Vagina (tissue), 2 donors: ENCODE measurements around the gene ALS2CL. TPM values are rescaled to one million over a fixed set of nuclear protein-coding genes. Genes with fewer than 3 reads are reported as not detected.

Experiments used
- DNase-seq, 2 donors: peaks; one replicate each; pipeline ENCODE4 v3.0.0-alpha.2; 2017; ENCODE audit errors: extremely low spot score in 2 of 2
- H3K27ac ChIP-seq: fragments of 200-600 bp; sonication (generic); one replicate; pipeline ENCODE4 v1.5.1; 2019
- H3K27me3 ChIP-seq: fragments of 200-600 bp; sonication (generic); one replicate; pipeline ENCODE4 v1.5.1; 2019
- H3K36me3 ChIP-seq, 2 donors: fragments of 200-600 bp; sonication (generic); one replicate each; pipeline ENCODE4 v1.5.1; 2017 to 2019
- H3K4me1 ChIP-seq: fragments of 200-600 bp; sonication (generic); one replicate; pipeline ENCODE4 v1.5.1; 2019
- H3K4me3 ChIP-seq, 2 donors: fragments of 200-600 bp; sonication (generic); 1 replicate in 1 of 2; 2 replicates in 1 of 2; pipeline ENCODE4 v1.5.1; 2016 to 2019
- H3K9me3 ChIP-seq: fragments of 200-600 bp; sonication (generic); one replicate; pipeline ENCODE4 v1.5.1; 2019
- CTCF ChIP-seq, 3 experiments: fragments of 450-650 bp in 2 of 3; fragments of 200-600 bp in 1 of 3; sonication (generic) in 1 of 3; IDR thresholded peaks; one replicate each; pipeline ENCODE4 v1.5.1; 2017 to 2019; ENCODE audit warnings: antibody characterized with exemption in 3 of 3, mild to moderate bottlenecking in 2 of 3, moderate library complexity in 2 of 3
- POLR2A ChIP-seq, 2 donors: fragments of 450-650 bp; IDR thresholded peaks; one replicate each; pipeline ENCODE4 v1.6.1; 2017; ENCODE audit warnings: antibody characterized with exemption in 2 of 2, mild to moderate bottlenecking in 2 of 2, moderate library complexity in 2 of 2
- POLR2AphosphoS5 ChIP-seq, 2 donors: sonication (generic); formaldehyde crosslinking; IDR thresholded peaks; one replicate each; pipeline ENCODE4 v1.9.0; 2017; ENCODE audit warnings: antibody characterized with exemption in 2 of 2, mild to moderate bottlenecking in 2 of 2, low read depth in 1 of 2; ENCODE audit not compliant: insufficient read depth in 1 of 2
- intact Hi-C: fragments of 100-400 bp; cut with DNase I; formaldehyde crosslinking; loops from one replicate; pipeline ENCODE4 v1.15.1; 2023
- total RNA-seq: library from RNA; depleted of rRNA; stranded (reverse); fragments of >200 nt; gene quantifications from one replicate; pipeline ENCODE4 v1.2.3, GENCODE V29; 2016

ALS2CL gene
- total RNA-seq, 1 donor from 2014 or later, result 134 TPM

DNA sequence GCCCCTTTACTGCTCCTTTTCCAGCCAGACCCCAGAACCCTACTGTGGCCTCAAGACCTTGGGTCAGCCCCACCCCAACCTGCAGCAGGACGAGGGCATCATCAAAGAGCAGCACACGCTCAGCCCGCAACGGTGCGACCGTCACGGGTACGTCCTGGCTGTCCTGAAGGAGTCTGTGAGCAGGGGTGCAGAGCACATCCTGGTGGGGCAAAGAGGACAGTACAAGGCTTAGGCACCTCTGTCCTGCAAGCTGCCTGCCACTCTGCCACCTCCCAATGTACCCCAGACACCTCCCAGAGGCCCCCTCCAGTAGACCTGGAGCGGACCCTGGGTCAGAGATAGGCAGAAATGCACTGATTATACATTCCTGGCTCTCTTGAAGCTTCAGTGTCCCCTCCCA, 8.0 kb downstream of the ALS2CL start:
- Histone ChIP-seq H3K4me3 (no peak overlapping the region), H3K27me3 (no peaks in the 10 kb centered on the region), H3K27ac (no peak overlapping the region), H3K9me3 (no peaks in the 10 kb centered on the region), H3K36me3 (peaks cover 0 to 5% of the 10 kb centered on the region in 2 donors), H3K4me1 (peaks cover 6% of the 10 kb centered on the region)
- TF ChIP-seq CTCF (IDR thresholded peaks at IDR 0.05) (no peak), POLR2AphosphoS5 (IDR thresholded peaks at IDR 0.05; ENCODE audit: insufficient read depth in 1 of 2, low read depth in 1 of 2) (no peak), POLR2A (IDR thresholded peaks at IDR 0.05) (no peak)
- no peak for DNase-seq
- intact Hi-C loops, result no loop called here

DNA sequence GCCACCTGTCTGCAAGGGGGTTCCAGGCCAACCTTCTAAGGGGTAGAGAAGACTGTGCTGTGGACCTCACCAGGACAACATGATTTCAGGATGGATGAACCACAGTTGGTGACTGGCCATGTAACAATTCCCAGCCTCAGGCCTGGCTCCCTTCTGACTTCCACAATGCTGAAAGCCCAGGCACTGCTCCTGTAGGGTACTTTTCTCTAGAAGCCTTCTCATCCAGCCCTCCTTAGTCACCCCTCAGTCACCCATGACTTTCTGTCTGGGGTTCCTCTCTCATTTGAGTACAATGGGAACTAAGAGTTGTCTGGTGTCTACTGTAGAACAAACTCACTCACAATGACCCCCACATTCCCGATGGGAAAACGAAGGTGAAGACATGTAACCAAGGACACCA, 8.6 kb downstream of the ALS2CL start:
- no peak overlapping the region for H3K27ac ChIP-seq
- no peaks in the 10 kb centered on the region for H3K9me3 ChIP-seq
- H3K36me3 ChIP-seq, result peaks cover 0 to 5% of the 10 kb centered on the region in 2 donors
- intact Hi-C loops, result no loop called here
- TF ChIP-seq POLR2A (IDR thresholded peaks at IDR 0.05), result no peak
- no peak for TF ChIP-seq POLR2AphosphoS5 (IDR thresholded peaks at IDR 0.05; ENCODE audit: insufficient read depth in 1 of 2, low read depth in 1 of 2)
- no peak for TF ChIP-seq CTCF (IDR thresholded peaks at IDR 0.05)
- no peaks in the 10 kb centered on the region for H3K27me3 ChIP-seq
- no peak for DNase-seq
- H3K4me1 ChIP-seq, result peaks cover under 1% of the 10 kb centered on the region
- no peak overlapping the region for H3K4me3 ChIP-seq

- H3K4me3 ChIP-seq, result no peak overlapping the region
- peaks cover 0 to 5% of the 10 kb centered on the region in 2 donors for H3K36me3 ChIP-seq
- no peaks in the 10 kb centered on the region for H3K4me1 ChIP-seq
- no peak overlapping the region for H3K27ac ChIP-seq
- no peaks in the 10 kb centered on the region for H3K9me3 ChIP-seq
- intact Hi-C loops, result no loop called here
- H3K27me3 ChIP-seq, result no peaks in the 10 kb centered on the region
- TF ChIP-seq POLR2A (IDR thresholded peaks at IDR 0.05) (no peak), CTCF (IDR thresholded peaks at IDR 0.05) (no peak), POLR2AphosphoS5 (IDR thresholded peaks at IDR 0.05; ENCODE audit: insufficient read depth in 1 of 2, low read depth in 1 of 2) (no peak)
- no peak for DNase-seq
Observed at GRCh38 chr3:46682974-46683373, 10.5 kb downstream of the ALS2CL start.

GRCh38 chr3:46681856-46682540, 11.5 kb downstream of the ALS2CL start:
- no peak overlapping the region for H3K27ac ChIP-seq
- H3K4me3 ChIP-seq, result no peak overlapping the region
- no peaks in the 10 kb centered on the region for H3K9me3 ChIP-seq
- H3K27me3 ChIP-seq, result no peaks in the 10 kb centered on the region
- no peak for DNase-seq
- intact Hi-C loops, result no loop called here
- H3K4me1 ChIP-seq, result no peaks in the 10 kb centered on the region
- TF ChIP-seq POLR2AphosphoS5 (IDR thresholded peaks at IDR 0.05; ENCODE audit: insufficient read depth in 1 of 2, low read depth in 1 of 2), result no peak
- no peak for TF ChIP-seq POLR2A (IDR thresholded peaks at IDR 0.05)
- no peak for TF ChIP-seq CTCF (IDR thresholded peaks at IDR 0.05)
- H3K36me3 ChIP-seq, result peaks cover 0 to 5% of the 10 kb centered on the region in 2 donors

DNA sequence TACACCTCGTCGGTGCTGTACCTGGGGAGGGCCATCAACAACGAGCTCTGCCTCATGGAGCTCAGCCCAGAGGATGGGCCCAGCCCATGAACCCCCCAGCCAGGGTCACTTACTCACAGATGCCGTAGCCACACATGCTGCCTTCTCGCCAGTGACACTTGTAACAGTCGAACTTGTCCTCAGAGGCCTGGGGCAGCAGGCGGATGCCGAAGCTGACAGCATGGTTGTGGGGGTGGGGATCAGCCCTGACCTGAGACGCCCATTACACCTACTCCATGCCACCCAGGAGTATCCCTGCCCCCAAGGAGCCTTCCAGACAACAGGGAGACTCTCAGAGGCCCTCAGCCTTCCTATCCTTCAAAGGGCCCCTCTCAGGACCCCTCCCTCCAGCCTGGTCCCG, 12.1 kb downstream of the ALS2CL start:
- Histone ChIP-seq H3K9me3 (no peaks in the 10 kb centered on the region), H3K36me3 (peaks cover 0 to 5% of the 10 kb centered on the region in 2 donors), H3K27ac (no peak overlapping the region), H3K4me3 (no peak overlapping the region), H3K27me3 (no peaks in the 10 kb centered on the region), H3K4me1 (no peaks in the 10 kb centered on the region)
- DNase-seq, result no peak
- intact Hi-C loops, result no loop called here
- no peak for TF ChIP-seq POLR2A (IDR thresholded peaks at IDR 0.05)
- no peak for TF ChIP-seq CTCF (IDR thresholded peaks at IDR 0.05)
- no peak for TF ChIP-seq POLR2AphosphoS5 (IDR thresholded peaks at IDR 0.05; ENCODE audit: insufficient read depth in 1 of 2, low read depth in 1 of 2)
